ENCODE results near the gene TRMT6. TPM values are rescaled to one million over a fixed set of nuclear protein-coding genes. Genes with fewer than 3 reads are reported as not detected.

The TRMT6 gene
- total and polyA plus RNA-seq, 10 of the 15 experiments (the other 5 are each of a cell fraction or from before 2014, with no cell fraction given), result 18.2 to 35.5 (median 22.6) TPM

DNA sequence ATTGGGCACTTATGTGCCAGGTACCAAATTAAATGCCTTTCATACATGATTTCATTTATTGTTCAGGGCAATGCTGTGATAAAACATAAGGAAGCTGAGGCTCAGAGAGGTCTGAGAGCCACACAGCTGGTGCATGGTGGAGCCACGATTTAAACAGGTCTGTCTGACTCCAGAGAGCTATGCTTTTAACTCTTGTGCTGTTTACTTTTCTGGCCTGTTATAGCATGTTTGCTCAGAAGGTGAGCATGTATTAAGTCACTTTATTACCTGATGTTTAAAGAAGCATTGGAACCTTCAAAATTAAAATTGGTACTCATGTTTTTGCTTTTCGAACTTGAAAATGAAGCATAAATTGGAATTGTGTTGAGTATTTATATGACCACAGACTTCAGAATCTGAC, 26.9 kb upstream of the TRMT6 start:
- Histone ChIP-seq H3K9ac (ENCODE audit: control insufficient read depth, insufficient read depth, low read length) (no peak overlapping the region), H3K9me3 (replicated peaks; ENCODE audit: control insufficient read depth, insufficient read depth, low read length) (no peaks in the 10 kb centered on the region), H3K27me3 (replicated peaks in 1 of 2; ENCODE audit: control insufficient read depth in 2 of 2, insufficient read depth in 2 of 2, low read length in 1 of 2) (no peaks in the 10 kb centered on the region), H3K36me3 (ENCODE audit: control insufficient read depth in 2 of 2, insufficient read depth in 2 of 2, low read length in 1 of 2) (peaks cover 4 to 27% of the 10 kb centered on the region in 2 experiments), H2AFZ (ENCODE audit: control insufficient read depth, low read depth, low read length) (no peak overlapping the region), H3K4me3 (no peak overlapping the region), H3K79me2 (ENCODE audit: control insufficient read depth, insufficient read depth, low read length) (no peaks in the 10 kb centered on the region), H3K4me1 (ENCODE audit: control insufficient read depth, insufficient read depth, low read length) (no peaks in the 10 kb centered on the region), H3K4me2 (ENCODE audit: control insufficient read depth, insufficient read depth) (no peak overlapping the region), H3K27ac (ENCODE audit: control insufficient read depth, insufficient read depth) (no peak overlapping the region), H4K20me1 (ENCODE audit: control insufficient read depth, insufficient read depth) (no peaks in the 10 kb centered on the region)
- DNase-seq (ENCODE audit: low read depth, low spot score) (no peak), ATAC-seq (no peak), FAIRE-seq (no peak)
- 100% methylated on average over 2 of the region's 2 CpGs for WGBS (ENCODE audit: insufficient coverage, insufficient replicate concordance, low lambda C conversion rate, missing lambda C conversion rate)
- no peak for TF ChIP-seq ZNF24 (IDR thresholded peaks at IDR 0.05)
- TF ChIP-seq CTCF (IDR thresholded peaks at IDR 0.05 in 2 of 3, conservative IDR thresholded peaks at IDR 0.05 in 1 of 3; ENCODE audit: control insufficient read depth in 2 of 3, extremely low read depth in 1 of 3, insufficient read depth in 1 of 3, low read depth in 3 of 3, low read length in 3 of 3), result no peak
- no peak for TF ChIP-seq KLF5 (IDR thresholded peaks at IDR 0.05; ENCODE audit: partially characterized antibody)
- TF ChIP-seq NRF1 (conservative IDR thresholded peaks at IDR 0.05; ENCODE audit: low read depth, low read length), result no peak
- no peak for TF ChIP-seq SMAD5 (IDR thresholded peaks at IDR 0.05; ENCODE audit: low read depth)
- TF ChIP-seq, protein P1, sequence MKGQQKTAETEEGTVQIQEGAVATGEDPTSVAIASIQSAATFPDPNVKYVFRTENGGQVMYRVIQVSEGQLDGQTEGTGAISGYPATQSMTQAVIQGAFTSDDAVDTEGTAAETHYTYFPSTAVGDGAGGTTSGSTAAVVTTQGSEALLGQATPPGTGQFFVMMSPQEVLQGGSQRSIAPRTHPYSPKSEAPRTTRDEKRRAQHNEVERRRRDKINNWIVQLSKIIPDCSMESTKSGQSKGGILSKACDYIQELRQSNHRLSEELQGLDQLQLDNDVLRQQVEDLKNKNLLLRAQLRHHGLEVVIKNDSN (IDR thresholded peaks at IDR 0.05; ENCODE audit: borderline replicate concordance, extremely low read length, insufficient read depth, low read depth, low read length), result no peak
- TF ChIP-seq, protein P2, sequence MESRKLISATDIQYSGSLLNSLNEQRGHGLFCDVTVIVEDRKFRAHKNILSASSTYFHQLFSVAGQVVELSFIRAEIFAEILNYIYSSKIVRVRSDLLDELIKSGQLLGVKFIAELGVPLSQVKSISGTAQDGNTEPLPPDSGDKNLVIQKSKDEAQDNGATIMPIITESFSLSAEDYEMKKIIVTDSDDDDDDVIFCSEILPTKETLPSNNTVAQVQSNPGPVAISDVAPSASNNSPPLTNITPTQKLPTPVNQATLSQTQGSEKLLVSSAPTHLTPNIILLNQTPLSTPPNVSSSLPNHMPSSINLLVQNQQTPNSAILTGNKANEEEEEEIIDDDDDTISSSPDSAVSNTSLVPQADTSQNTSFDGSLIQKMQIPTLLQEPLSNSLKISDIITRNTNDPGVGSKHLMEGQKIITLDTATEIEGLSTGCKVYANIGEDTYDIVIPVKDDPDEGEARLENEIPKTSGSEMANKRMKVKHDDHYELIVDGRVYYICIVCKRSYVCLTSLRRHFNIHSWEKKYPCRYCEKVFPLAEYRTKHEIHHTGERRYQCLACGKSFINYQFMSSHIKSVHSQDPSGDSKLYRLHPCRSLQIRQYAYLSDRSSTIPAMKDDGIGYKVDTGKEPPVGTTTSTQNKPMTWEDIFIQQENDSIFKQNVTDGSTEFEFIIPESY (IDR thresholded peaks at IDR 0.05), result no peak
- no peak for TF ChIP-seq USF2 (IDR thresholded peaks at IDR 0.05; ENCODE audit: borderline replicate concordance, low read depth, low read length)
- intact Hi-C loops (cut with micrococcal nuclease; ENCODE audit: unreplicated experiment), result no loop called here
- CTCF ChIA-PET, result interaction anchor here (1.2 kb wide), 2 partner anchors 12 to 442 kb away, joined by 3 read pairs; no protein-coding TSS in a partner anchor
- RAD21 ChIA-PET (ENCODE audit: unreplicated experiment), result interaction anchor here (1.1 kb wide), 1 partner anchor 449 kb away, joined by 3 read pairs; no protein-coding TSS in a partner anchor
- no TSS peak for BruUV-seq (replicated peaks)
- SMC1A ChIA-PET (ENCODE audit: uncharacterized antibody, unreplicated experiment), result no interaction called here
- in situ Hi-C loops (cut with MboI), result no loop called here
- POLR2A ChIA-PET, result no interaction called here

All from GM12878 (cell line).